ENCODE results near the gene CALCOCO2.

DNA sequence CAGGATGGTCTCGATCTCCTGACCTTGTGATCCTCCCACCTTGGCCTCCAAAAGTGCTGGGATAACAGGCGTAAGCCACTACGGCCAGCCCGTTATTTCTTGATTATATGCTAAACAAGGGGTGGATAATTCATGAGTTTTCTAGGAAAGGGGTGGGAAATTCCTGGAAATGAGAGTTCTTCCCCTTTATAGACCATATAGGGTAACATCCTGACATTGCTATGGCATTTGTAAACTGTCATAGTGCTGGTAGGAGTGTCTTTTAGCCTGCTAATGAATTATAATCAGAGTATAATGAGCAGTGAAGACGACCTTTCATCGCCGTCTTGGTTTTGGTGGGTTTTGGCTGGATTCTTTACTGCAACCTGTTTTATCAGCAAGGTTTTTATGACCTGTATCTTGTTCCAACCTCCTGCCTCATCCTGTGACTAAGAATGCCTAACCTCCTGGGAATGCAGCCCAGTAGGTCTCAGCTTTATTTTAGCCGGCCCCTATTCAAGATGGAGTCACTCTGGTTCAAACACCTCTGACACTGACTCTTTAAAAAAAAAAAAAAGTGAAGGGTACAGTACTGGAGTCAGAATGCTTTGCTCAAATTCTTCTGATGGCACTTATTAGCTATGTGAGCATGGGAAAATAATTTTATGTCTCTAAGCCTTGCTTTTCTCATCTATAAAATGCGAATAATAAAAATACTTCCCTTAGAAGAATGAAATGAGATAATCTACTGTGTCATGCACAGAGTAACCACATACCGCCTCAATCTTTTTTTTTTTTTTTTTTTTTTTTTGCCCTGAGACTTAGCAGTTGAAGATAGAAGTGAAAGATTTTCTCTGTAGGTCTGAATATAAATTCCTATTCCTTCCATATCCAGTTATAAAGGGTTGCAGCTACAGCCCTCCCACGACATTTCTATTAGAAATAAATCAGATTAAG lies 5.1 kb upstream of the CALCOCO2 start:
- TF ChIP-seq POLR2AphosphoS5 (IDR thresholded peaks at IDR 0.05) (no peak), TAF1 (IDR thresholded peaks at IDR 0.05; ENCODE audit: low read depth) (no peak), EP300 (conservative IDR thresholded peaks at IDR 0.05; ENCODE audit: poor library complexity, severe bottlenecking) (no peak), EZH2 (IDR thresholded peaks at IDR 0.05; ENCODE audit: borderline replicate concordance, insufficient read depth, low read length, poor library complexity, severe bottlenecking) (no peak)
- TF ChIP-seq, protein P1, sequence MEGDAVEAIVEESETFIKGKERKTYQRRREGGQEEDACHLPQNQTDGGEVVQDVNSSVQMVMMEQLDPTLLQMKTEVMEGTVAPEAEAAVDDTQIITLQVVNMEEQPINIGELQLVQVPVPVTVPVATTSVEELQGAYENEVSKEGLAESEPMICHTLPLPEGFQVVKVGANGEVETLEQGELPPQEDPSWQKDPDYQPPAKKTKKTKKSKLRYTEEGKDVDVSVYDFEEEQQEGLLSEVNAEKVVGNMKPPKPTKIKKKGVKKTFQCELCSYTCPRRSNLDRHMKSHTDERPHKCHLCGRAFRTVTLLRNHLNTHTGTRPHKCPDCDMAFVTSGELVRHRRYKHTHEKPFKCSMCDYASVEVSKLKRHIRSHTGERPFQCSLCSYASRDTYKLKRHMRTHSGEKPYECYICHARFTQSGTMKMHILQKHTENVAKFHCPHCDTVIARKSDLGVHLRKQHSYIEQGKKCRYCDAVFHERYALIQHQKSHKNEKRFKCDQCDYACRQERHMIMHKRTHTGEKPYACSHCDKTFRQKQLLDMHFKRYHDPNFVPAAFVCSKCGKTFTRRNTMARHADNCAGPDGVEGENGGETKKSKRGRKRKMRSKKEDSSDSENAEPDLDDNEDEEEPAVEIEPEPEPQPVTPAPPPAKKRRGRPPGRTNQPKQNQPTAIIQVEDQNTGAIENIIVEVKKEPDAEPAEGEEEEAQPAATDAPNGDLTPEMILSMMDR (IDR thresholded peaks at IDR 0.05; ENCODE audit: poor library complexity, severe bottlenecking) = no peak

Measured in neural cell (in vitro differentiated cells).